Measurements from ENCODE around the gene MMS22L. TPM values are rescaled to one million over a fixed set of nuclear protein-coding genes. Genes with fewer than 3 reads are reported as not detected.

MMS22L gene
- polyA plus RNA-seq, 2 of the 4 experiments (the other 2 are of a cell fraction): 11.5 to 24.5 TPM

DNA sequence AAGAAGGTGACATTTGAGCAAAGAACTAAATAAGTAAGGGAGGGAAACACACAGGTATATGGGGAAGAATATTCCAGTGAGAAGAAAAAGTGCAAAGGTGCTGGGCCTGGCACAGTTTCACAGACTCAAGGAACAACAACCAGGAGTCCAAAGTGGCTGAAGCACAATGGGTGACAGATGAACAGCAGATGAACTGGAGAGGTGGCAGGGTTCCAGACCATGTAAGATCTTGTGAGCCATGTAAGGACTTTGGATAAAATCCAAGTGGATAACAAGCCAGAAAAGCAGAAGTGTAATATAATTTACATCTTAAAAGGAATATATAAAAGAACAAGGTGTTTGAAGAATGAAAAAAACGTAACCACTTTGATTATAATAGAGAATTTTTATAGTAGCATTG is 87.9 kb downstream of the MMS22L start:
- Histone ChIP-seq H3K27ac (no peak overlapping the region), H3K4me2 (no peak overlapping the region), H3K9me3 (no peaks in the 10 kb centered on the region), H3K4me3 (no peak overlapping the region), H3K4me1 (no peaks in the 10 kb centered on the region)
- CTCF ChIA-PET: no interaction called here
- FAIRE-seq (no peak), DNase-seq (ENCODE audit: low read depth in 1 of 2, low spot score in 1 of 2) (no peak), ATAC-seq (no peak)
- 85% methylated on average over 1 of the region's 1 CpG for WGBS (ENCODE audit: missing lambda C conversion rate)
- TF ChIP-seq JUN (IDR thresholded peaks at IDR 0.05) (no peak), HOXB13 (CRISPR knock-in tag; IDR thresholded peaks at IDR 0.05; ENCODE audit: low read depth) (no peak), MAZ (IDR thresholded peaks at IDR 0.05; ENCODE audit: borderline replicate concordance, low read depth, low read length) (no peak), SREBF2 (IDR thresholded peaks at IDR 0.05) (no peak), CEBPB (IDR thresholded peaks at IDR 0.05) (no peak), CBX2 (IDR thresholded peaks at IDR 0.05; ENCODE audit: borderline replicate concordance, low read depth) (no peak)
- POLR2A ChIA-PET: no interaction called here

DNA sequence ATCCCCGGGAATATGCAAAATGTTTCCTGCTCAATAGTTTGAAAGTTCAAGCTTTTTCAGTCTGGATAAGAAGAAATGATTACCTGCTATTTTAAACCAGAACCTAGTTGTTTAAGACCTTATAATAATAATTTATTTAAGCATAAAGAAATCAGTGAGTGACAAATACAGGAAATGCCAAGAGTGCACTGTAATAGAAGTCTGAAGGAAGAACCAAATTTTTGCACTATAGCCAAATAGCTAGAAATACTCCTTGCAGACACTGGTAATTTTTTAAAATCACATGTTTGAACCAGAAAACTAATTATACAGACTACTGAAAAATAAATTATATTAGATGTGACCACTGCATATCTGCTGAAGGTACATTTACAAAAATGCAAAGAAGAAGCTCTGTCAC is 93.2 kb downstream of the MMS22L start:
- CTCF ChIA-PET: interaction anchor here (0.6 to 1.4 kb wide), 3 partner anchors 59 to 206 kb away, joined by 3 read pairs; no protein-coding TSS in a partner anchor
- FAIRE-seq (no peak), ATAC-seq (no peak), DNase-seq (ENCODE audit: low read depth in 1 of 2, low spot score in 1 of 2) (no peak)
- 93% methylated on average over 1 of the region's 1 CpG for WGBS (ENCODE audit: missing lambda C conversion rate)
- no peak for TF ChIP-seq USF2 (IDR thresholded peaks at IDR 0.05)
- TF ChIP-seq FOSB (CRISPR knock-in tag; IDR thresholded peaks at IDR 0.05): no peak
- no peak for TF ChIP-seq TP53 (CRISPR knock-in tag; IDR thresholded peaks at IDR 0.05)
- no peak for TF ChIP-seq ZNF302 (CRISPR knock-in tag; IDR thresholded peaks at IDR 0.05)
- TF ChIP-seq SMC3 (IDR thresholded peaks at IDR 0.05): no peak
- no peak for TF ChIP-seq ZSCAN20 (CRISPR knock-in tag; IDR thresholded peaks at IDR 0.05)
- no peak for TF ChIP-seq KDM1A (IDR thresholded peaks at IDR 0.05; ENCODE audit: low read depth)
- TF ChIP-seq MAZ (IDR thresholded peaks at IDR 0.05; ENCODE audit: borderline replicate concordance, low read depth, low read length): no peak
- TF ChIP-seq EHMT2 (IDR thresholded peaks at IDR 0.05; ENCODE audit: low read depth): no peak
- TF ChIP-seq ZC3H11A (IDR thresholded peaks at IDR 0.05): no peak
- no peak for TF ChIP-seq ELK1 (IDR thresholded peaks at IDR 0.05; ENCODE audit: low read depth, low read length)
- no peak for TF ChIP-seq RNF2 (IDR thresholded peaks at IDR 0.05; ENCODE audit: borderline replicate concordance, low read depth)
- TF ChIP-seq HOXB5 (CRISPR knock-in tag; IDR thresholded peaks at IDR 0.05): no peak
- POLR2A ChIA-PET: interaction anchor here (0.6 kb wide), 1 partner anchor 27 kb away, joined by 3 read pairs; no protein-coding TSS in a partner anchor
- H3K9me3 ChIP-seq: no peaks in the 10 kb centered on the region
- no peak overlapping the region for H3K27ac ChIP-seq
- no peak overlapping the region for H3K4me2 ChIP-seq
- no peak overlapping the region for H3K4me3 ChIP-seq
- no peaks in the 10 kb centered on the region for H3K4me1 ChIP-seq

- ChIA-PET CTCF (interaction anchor here (0.9 kb wide), 1 partner anchor 206 kb away, joined by 3 read pairs; no protein-coding TSS in a partner anchor), POLR2A (no interaction called here)
- TF ChIP-seq MAFK (IDR thresholded peaks at IDR 0.05; ENCODE audit: partially characterized antibody): no peak
- TF ChIP-seq POLR2A (IDR thresholded peaks at IDR 0.05; ENCODE audit: low read length): no peak
- no peak for TF ChIP-seq EP300 (IDR thresholded peaks at IDR 0.05)
- no peak for TF ChIP-seq NR3C1 (IDR thresholded peaks at IDR 0.05)
- no peak for TF ChIP-seq JUN (IDR thresholded peaks at IDR 0.05)
- TF ChIP-seq, protein P1, sequence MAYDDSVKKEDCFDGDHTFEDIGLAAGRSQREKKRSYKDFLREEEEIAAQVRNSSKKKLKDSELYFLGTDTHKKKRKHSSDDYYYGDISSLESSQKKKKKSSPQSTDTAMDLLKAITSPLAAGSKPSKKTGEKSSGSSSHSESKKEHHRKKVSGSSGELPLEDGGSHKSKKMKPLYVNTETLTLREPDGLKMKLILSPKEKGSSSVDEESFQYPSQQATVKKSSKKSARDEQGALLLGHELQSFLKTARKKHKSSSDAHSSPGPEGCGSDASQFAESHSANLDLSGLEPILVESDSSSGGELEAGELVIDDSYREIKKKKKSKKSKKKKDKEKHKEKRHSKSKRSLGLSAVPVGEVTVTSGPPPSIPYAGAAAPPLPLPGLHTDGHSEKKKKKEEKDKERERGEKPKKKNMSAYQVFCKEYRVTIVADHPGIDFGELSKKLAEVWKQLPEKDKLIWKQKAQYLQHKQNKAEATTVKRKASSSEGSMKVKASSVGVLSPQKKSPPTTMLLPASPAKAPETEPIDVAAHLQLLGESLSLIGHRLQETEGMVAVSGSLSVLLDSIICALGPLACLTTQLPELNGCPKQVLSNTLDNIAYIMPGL (CRISPR knock-in tag; IDR thresholded peaks at IDR 0.05; ENCODE audit: borderline replicate concordance): no peak
- no peak for TF ChIP-seq FOXS1 (CRISPR knock-in tag; IDR thresholded peaks at IDR 0.05)
- ATAC-seq (no peak), FAIRE-seq (no peak), DNase-seq (ENCODE audit: low read depth in 1 of 2, low spot score in 1 of 2) (no peak)
- H3K27ac ChIP-seq: no peak overlapping the region
- H3K9me3 ChIP-seq: no peaks in the 10 kb centered on the region
- no peaks in the 10 kb centered on the region for H3K4me1 ChIP-seq
- H3K4me2 ChIP-seq: no peak overlapping the region
- no peak overlapping the region for H3K4me3 ChIP-seq
These were observed 95.1 kb downstream of the MMS22L start for GRCh38 chr6:97187951-97188350.

All from A549 (cell line).